Measurements from ENCODE around the gene ADAMTS5.

GRCh38 chr21:26969971-26970725 is 3.3 kb upstream of the ADAMTS5 start:
- TF ChIP-seq POLR2A (IDR thresholded peaks at IDR 0.05) (no peak), CTCF (IDR thresholded peaks at IDR 0.05) (no peak)

Measured in Peyer's patch (tissue), 4 donors.